WERI-Rb-1 (cell line): ENCODE results near the gene GAGE10.

Source experiments
- DNase-seq: peaks from one replicate; pipeline ENCODE4 v3.0.0-alpha.2; 2020
- H3K27ac ChIP-seq: fragments of 250-450 bp; sonication (Bioruptor Pico); 2 replicates; pipeline ENCODE4 v1.5.1; 2020; ENCODE audit warnings: mild to moderate bottlenecking, moderate library complexity
- H3K27me3 ChIP-seq: fragments of 250-450 bp; sonication (Bioruptor Pico); 2 replicates; pipeline ENCODE4 v1.5.1; 2021; ENCODE audit warnings: mild to moderate bottlenecking, low read depth, moderate library complexity; ENCODE audit not compliant: insufficient read depth, severe bottlenecking
- H3K36me3 ChIP-seq: fragments of 250-450 bp; sonication (Bioruptor Pico); 2 replicates; pipeline ENCODE4 v1.5.1; 2020; ENCODE audit warnings: mild to moderate bottlenecking, moderate library complexity
- H3K4me3 ChIP-seq: 2 replicates; pipeline ENCODE4 v1.5.1; 2011; ENCODE audit warnings: low read depth, mild to moderate bottlenecking, control low read depth, low read length
- H3K9me3 ChIP-seq: fragments of 250-450 bp; sonication (Bioruptor Pico); 2 replicates; pipeline ENCODE4 v1.5.1; 2021; ENCODE audit warnings: mild to moderate bottlenecking, moderate library complexity; ENCODE audit not compliant: severe bottlenecking
- TF ChIP-seq, protein P1 (sequence below): IDR thresholded peaks from 2 replicates; pipeline ENCODE4 v1.5.1; 2011; ENCODE audit warnings: low read depth, mild to moderate bottlenecking, control low read depth, inconsistent platforms, low read length

GAGE10 gene

DNA sequence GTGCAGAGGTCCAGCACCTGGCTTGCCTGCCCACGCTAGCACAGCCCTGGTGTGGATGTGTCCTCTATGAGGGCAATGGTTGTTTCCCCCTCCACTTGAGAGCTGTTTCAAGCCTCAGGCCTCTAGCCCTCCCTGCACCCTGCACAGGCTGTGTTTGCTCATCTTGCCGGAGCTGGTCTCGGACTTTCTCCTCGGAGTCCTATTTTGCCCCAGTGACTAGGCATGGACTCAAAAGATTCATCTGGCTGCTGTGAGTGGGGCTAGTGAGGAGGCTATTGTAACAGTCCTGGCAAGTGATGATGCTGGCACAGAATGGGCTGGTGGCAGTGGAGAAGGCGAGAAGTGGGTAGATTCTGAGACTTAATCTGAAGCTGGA is 44.7 kb upstream of the GAGE10 start:
- no peak overlapping the region for H3K27ac ChIP-seq
- H3K27me3 ChIP-seq: peaks cover 8% of the 10 kb centered on the region
- no peaks in the 10 kb centered on the region for H3K9me3 ChIP-seq
- TF ChIP-seq, protein P1, sequence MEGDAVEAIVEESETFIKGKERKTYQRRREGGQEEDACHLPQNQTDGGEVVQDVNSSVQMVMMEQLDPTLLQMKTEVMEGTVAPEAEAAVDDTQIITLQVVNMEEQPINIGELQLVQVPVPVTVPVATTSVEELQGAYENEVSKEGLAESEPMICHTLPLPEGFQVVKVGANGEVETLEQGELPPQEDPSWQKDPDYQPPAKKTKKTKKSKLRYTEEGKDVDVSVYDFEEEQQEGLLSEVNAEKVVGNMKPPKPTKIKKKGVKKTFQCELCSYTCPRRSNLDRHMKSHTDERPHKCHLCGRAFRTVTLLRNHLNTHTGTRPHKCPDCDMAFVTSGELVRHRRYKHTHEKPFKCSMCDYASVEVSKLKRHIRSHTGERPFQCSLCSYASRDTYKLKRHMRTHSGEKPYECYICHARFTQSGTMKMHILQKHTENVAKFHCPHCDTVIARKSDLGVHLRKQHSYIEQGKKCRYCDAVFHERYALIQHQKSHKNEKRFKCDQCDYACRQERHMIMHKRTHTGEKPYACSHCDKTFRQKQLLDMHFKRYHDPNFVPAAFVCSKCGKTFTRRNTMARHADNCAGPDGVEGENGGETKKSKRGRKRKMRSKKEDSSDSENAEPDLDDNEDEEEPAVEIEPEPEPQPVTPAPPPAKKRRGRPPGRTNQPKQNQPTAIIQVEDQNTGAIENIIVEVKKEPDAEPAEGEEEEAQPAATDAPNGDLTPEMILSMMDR: no peak
- H3K36me3 ChIP-seq: no peaks in the 10 kb centered on the region
- no peak overlapping the region for H3K4me3 ChIP-seq
- DNase-seq: no peak

DNA sequence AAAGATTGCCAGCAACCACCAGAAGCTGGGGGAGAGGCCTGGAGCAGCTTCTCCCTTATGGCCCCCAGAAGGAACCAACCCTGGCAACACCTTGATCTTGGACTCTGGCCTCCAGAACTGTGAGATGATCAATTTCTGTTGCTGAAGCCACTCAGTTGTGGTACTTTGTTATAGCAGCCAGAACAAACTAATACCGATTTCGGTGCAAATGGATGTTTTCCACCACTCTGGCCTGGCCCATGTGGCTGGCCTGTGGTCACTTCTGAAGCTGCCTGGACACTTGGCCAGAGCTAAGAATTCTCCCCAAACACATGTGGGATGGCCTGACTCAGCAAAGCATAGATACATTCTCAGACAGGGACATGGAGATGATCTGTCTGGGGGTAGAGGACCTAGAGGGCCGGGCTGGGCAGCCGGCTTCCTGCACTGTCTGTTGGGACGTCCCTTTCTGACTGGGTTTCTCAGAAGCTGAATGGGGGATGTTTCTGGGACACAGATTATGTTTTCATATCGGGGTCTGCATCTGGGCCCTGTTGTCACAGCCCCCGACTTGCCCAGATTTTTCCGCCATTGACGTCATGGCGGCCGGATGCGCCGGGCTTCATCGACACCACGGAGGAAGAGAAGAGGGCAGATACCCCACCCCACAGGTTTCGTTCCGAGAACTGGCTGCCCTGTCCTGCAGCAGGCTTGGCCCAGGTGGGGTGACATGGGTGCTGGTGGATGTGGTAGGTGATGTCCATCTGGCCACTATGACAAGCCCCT is 43.0 kb upstream of the GAGE10 start:
- Histone ChIP-seq H3K27ac (no peak overlapping the region), H3K36me3 (no peaks in the 10 kb centered on the region), H3K27me3 (peaks cover 8% of the 10 kb centered on the region), H3K9me3 (no peaks in the 10 kb centered on the region), H3K4me3 (no peak overlapping the region)
- TF ChIP-seq, protein P1: no peak
- DNase-seq: no peak

DNA sequence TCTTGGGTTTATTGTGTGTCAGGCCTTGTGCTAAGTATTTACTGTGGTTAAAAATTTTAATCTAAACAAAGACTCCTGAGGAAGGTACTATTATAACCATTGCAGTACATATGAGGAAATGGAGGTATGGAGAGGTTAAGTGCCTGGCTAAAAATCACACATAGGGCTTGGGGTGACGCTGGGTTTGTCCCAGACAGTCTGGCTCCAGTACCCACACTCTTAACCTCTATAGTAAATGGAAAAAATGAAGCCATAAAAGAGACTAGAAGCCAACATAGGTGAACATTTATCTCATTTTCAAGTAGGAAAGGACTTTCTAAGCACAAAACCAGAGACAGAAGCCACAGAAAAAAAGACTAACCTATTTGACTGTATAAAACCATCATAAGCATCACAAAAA is 40.8 kb upstream of the GAGE10 start:
- no peak overlapping the region for H3K27ac ChIP-seq
- H3K9me3 ChIP-seq: no peaks in the 10 kb centered on the region
- TF ChIP-seq, protein P1: no peak
- no peak for DNase-seq
- no peak overlapping the region for H3K4me3 ChIP-seq
- no peaks in the 10 kb centered on the region for H3K36me3 ChIP-seq
- H3K27me3 ChIP-seq: peaks cover 8% of the 10 kb centered on the region

DNA sequence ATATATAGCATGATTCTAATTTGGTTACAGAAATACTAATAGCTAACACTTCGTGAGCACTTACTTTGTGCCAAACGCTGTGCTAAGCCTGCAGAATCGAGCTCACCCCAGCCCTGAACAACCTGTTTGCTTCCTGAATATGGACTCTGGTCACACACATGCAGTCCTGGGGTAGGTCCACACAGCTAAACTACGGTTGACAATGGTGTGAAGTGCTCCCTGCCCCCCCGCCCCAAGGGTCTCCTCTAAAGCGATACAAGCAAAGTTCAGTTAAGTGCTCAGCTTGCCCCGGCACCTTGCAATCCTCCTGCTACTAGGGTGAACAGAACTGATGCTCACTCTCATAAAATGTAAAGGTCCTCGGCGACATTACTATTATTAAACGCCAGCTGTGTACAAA is 39.8 kb upstream of the GAGE10 start:
- H3K36me3 ChIP-seq: no peaks in the 10 kb centered on the region
- no peaks in the 10 kb centered on the region for H3K9me3 ChIP-seq
- no peak overlapping the region for H3K27ac ChIP-seq
- TF ChIP-seq, protein P1: no peak
- H3K4me3 ChIP-seq: no peak overlapping the region
- no peak for DNase-seq
- peaks cover 12% of the 10 kb centered on the region for H3K27me3 ChIP-seq

DNA sequence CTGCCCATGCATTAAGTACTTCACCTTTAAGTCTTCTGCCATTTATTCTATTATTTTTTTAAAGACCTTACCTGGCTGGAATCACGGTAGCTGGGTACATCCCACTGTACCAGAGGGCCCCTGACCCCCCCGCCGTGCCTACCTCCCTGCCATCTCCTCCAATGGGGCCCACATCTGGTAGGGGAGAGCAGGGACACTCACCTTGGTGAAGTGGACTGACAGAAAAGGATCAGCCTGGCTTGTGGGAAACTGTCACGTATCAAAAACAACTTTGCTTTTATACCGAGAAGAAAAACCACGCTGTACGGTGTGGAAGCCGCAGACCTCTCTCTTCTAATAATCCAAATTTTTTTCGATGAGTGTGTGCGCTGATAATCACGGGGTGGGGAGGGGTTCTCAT is 39.0 kb upstream of the GAGE10 start, which contains the start of gene FOXP3:
FOXP3 (minus strand) TSS at position 251 of the 400 bp plus-strand sequence. CDS start 6,205 bp downstream, outside the sequence.
- H3K36me3 ChIP-seq: no peaks in the 10 kb centered on the region
- H3K9me3 ChIP-seq: no peaks in the 10 kb centered on the region
- no peak for DNase-seq
- no peak within 1 kb of the TSS for H3K4me3 ChIP-seq
- H3K27me3 ChIP-seq: peaks cover 13% of the 10 kb centered on the region
- no peak within 1 kb of the TSS for H3K27ac ChIP-seq
- TF ChIP-seq, protein P1: no peak
